GM19395 (cell line): ENCODE results near the gene HM13.
"Not testable (repeated sequence)": the region's sequence is repeated elsewhere in the genome, so short reads cannot be mapped to it uniquely, and the experiment has no call there.

Source experiments
- ATAC-seq: cut with Tn5 transposase; IDR thresholded peaks from one replicate; pipeline ENCODE4 v1.9.1; 2021; ENCODE audit warnings: mild to moderate bottlenecking, moderate library complexity; ENCODE audit not compliant: unreplicated experiment

HM13 gene

GRCh38 chr20:31542201-31542842 lies 28.1 kb downstream of the HM13 start:
- no peak for ATAC-seq

GRCh38 chr20:31542963-31543362 lies 28.7 kb downstream of the HM13 start:
- ATAC-seq: no peak

- ATAC-seq: no peak
These were observed 29.8 kb downstream of the HM13 start for GRCh38 chr20:31543966-31544598.

GRCh38 chr20:31544600-31544999 lies 30.4 kb downstream of the HM13 start:
- no peak for ATAC-seq

GRCh38 chr20:31545621-31546040 lies 31.4 kb downstream of the HM13 start:
- not testable (repeated sequence) for ATAC-seq

- peak; percentile 75 for ATAC-seq
These were observed 32.9 kb downstream of the HM13 start for GRCh38 chr20:31547017-31547675.

GRCh38 chr20:31547720-31548298 lies 33.6 kb downstream of the HM13 start:
- no peak for ATAC-seq

GRCh38 chr20:31548820-31549512 lies 34.7 kb downstream of the HM13 start:
- ATAC-seq: no peak

- ATAC-seq: no peak
These were observed 35.3 kb downstream of the HM13 start for GRCh38 chr20:31549513-31549880.

- ATAC-seq: no peak
These were observed 35.9 kb downstream of the HM13 start for GRCh38 chr20:31550099-31550498.

GRCh38 chr20:31551163-31552081 lies 37.2 kb downstream of the HM13 start:
- no peak for ATAC-seq

- ATAC-seq: no peak
These were observed 41.0 kb downstream of the HM13 start for GRCh38 chr20:31555203-31555775.

GRCh38 chr20:31559704-31560093 lies 45.5 kb downstream of the HM13 start:
- ATAC-seq: no peak

- ATAC-seq: no peak
These were observed 46.0 kb downstream of the HM13 start for GRCh38 chr20:31560094-31560745.

GRCh38 chr20:31560746-31561598 lies 46.7 kb downstream of the HM13 start:
- ATAC-seq: no peak

GRCh38 chr20:31562241-31562640 lies 48.0 kb downstream of the HM13 start:
- no peak for ATAC-seq

GRCh38 chr20:31564284-31564683 lies 50.0 kb downstream of the HM13 start:
- ATAC-seq: no peak

GRCh38 chr20:31565699-31566318 lies 51.6 kb downstream of the HM13 start:
- no peak for ATAC-seq
